ENCODE results near the gene RIMS1. TPM values are rescaled to one million over a fixed set of nuclear protein-coding genes. Genes with fewer than 3 reads are reported as not detected.

RIMS1 gene
- total RNA-seq, 3 donors from 2014 or later (not counting 1 experiment from before 2014, with no cell fraction given): not detected

- Histone ChIP-seq H3K36me3 (ENCODE audit: control insufficient read depth, insufficient read depth, low read length) (no peaks in the 10 kb centered on the region), H3K27me3 (ENCODE audit: control insufficient read depth, insufficient read depth, low read length) (no peaks in the 10 kb centered on the region), H3K4me3 (ENCODE audit: low read length) (no peak overlapping the region), H3K9me3 (ENCODE audit: control insufficient read depth, insufficient read depth, low read length) (no peaks in the 10 kb centered on the region), H3K4me1 (ENCODE audit: control insufficient read depth, insufficient read depth, low read length) (no peaks in the 10 kb centered on the region), H3K27ac (ENCODE audit: low read length) (no peak overlapping the region)
- H3K27me3 Mint-ChIP-seq (ENCODE audit: low read depth in 2 of 2): no peaks in the 10 kb centered on the region
- H3K36me3 Mint-ChIP-seq: no peaks in the 10 kb centered on the region
- WGBS (ENCODE audit: insufficient coverage): 88% methylated on average over 3 of the region's 5 CpGs
- ATAC-seq: no peak
- intact Hi-C loops (cut with micrococcal nuclease): no loop called here
- no peak overlapping the region for H3K4me3 Mint-ChIP-seq
- DNase-seq: no peak
- no peak for TF ChIP-seq CTCF (IDR thresholded peaks at IDR 0.05)
- H3K4me1 Mint-ChIP-seq: no peaks in the 10 kb centered on the region
- no peak overlapping the region for H3K27ac Mint-ChIP-seq
- H3K9me3 Mint-ChIP-seq: peaks cover 7 to 14% of the 10 kb centered on the region in 2 donors
Observed at GRCh38 chr6:71967436-71967835, 81.1 kb downstream of the RIMS1 start.

GRCh38 chr6:71977884-71978283 is 91.5 kb downstream of the RIMS1 start:
- H3K36me3 Mint-ChIP-seq: no peaks in the 10 kb centered on the region
- no peaks in the 10 kb centered on the region for H3K4me1 Mint-ChIP-seq
- Histone ChIP-seq H3K27me3 (ENCODE audit: control insufficient read depth, insufficient read depth, low read length) (no peaks in the 10 kb centered on the region), H3K36me3 (ENCODE audit: control insufficient read depth, insufficient read depth, low read length) (no peaks in the 10 kb centered on the region), H3K4me3 (ENCODE audit: low read length) (no peak overlapping the region), H3K27ac (ENCODE audit: low read length) (no peak overlapping the region), H3K9me3 (ENCODE audit: control insufficient read depth, insufficient read depth, low read length) (no peaks in the 10 kb centered on the region), H3K4me1 (ENCODE audit: control insufficient read depth, insufficient read depth, low read length) (no peaks in the 10 kb centered on the region)
- intact Hi-C loops (cut with micrococcal nuclease): no loop called here
- DNase-seq (no peak), ATAC-seq (no peak)
- no peak for TF ChIP-seq CTCF (IDR thresholded peaks at IDR 0.05)
- no peak overlapping the region for H3K4me3 Mint-ChIP-seq
- no peak overlapping the region for H3K27ac Mint-ChIP-seq
- H3K27me3 Mint-ChIP-seq (ENCODE audit: low read depth in 2 of 2): no peaks in the 10 kb centered on the region
- 68% methylated on average over 2 of the region's 4 CpGs for WGBS (ENCODE audit: insufficient coverage)
- peaks cover 14 to 20% of the 10 kb centered on the region in 2 donors for H3K9me3 Mint-ChIP-seq

GRCh38 chr6:71979911-71980310 is 93.6 kb downstream of the RIMS1 start:
- H3K36me3 ChIP-seq (ENCODE audit: control insufficient read depth, insufficient read depth, low read length): no peaks in the 10 kb centered on the region
- H3K27me3 Mint-ChIP-seq (ENCODE audit: low read depth in 2 of 2): no peaks in the 10 kb centered on the region
- no peak overlapping the region for H3K27ac Mint-ChIP-seq
- no peak for ATAC-seq
- H3K27ac ChIP-seq (ENCODE audit: low read length): no peak overlapping the region
- H3K4me3 ChIP-seq (ENCODE audit: low read length): no peak overlapping the region
- H3K4me1 Mint-ChIP-seq: no peaks in the 10 kb centered on the region
- no peaks in the 10 kb centered on the region for H3K4me1 ChIP-seq (ENCODE audit: control insufficient read depth, insufficient read depth, low read length)
- 98% methylated on average over 2 of the region's 2 CpGs for WGBS (ENCODE audit: insufficient coverage)
- intact Hi-C loops (cut with micrococcal nuclease): no loop called here
- H3K27me3 ChIP-seq (ENCODE audit: control insufficient read depth, insufficient read depth, low read length): no peaks in the 10 kb centered on the region
- no peaks in the 10 kb centered on the region for H3K36me3 Mint-ChIP-seq
- no peak for DNase-seq
- H3K9me3 Mint-ChIP-seq: peaks cover 12 to 20% of the 10 kb centered on the region in 2 donors
- no peak for TF ChIP-seq CTCF (IDR thresholded peaks at IDR 0.05)
- no peak overlapping the region for H3K4me3 Mint-ChIP-seq
- no peaks in the 10 kb centered on the region for H3K9me3 ChIP-seq (ENCODE audit: control insufficient read depth, insufficient read depth, low read length)

GRCh38 chr6:71982389-71982788 is 96.0 kb downstream of the RIMS1 start:
- H3K27ac ChIP-seq (ENCODE audit: low read length): no peak overlapping the region
- ATAC-seq (no peak), DNase-seq (no peak)
- H3K27me3 Mint-ChIP-seq (ENCODE audit: low read depth in 2 of 2): no peaks in the 10 kb centered on the region
- no peak overlapping the region for H3K4me3 Mint-ChIP-seq
- intact Hi-C loops (cut with micrococcal nuclease): no loop called here
- H3K27me3 ChIP-seq (ENCODE audit: control insufficient read depth, insufficient read depth, low read length): no peaks in the 10 kb centered on the region
- peaks cover 18 to 30% of the 10 kb centered on the region in 2 donors for H3K9me3 Mint-ChIP-seq
- no peaks in the 10 kb centered on the region for H3K9me3 ChIP-seq (ENCODE audit: control insufficient read depth, insufficient read depth, low read length)
- no peak overlapping the region for H3K4me3 ChIP-seq (ENCODE audit: low read length)
- no peak overlapping the region for H3K27ac Mint-ChIP-seq
- no peaks in the 10 kb centered on the region for H3K36me3 Mint-ChIP-seq
- no peak for TF ChIP-seq CTCF (IDR thresholded peaks at IDR 0.05)
- H3K36me3 ChIP-seq (ENCODE audit: control insufficient read depth, insufficient read depth, low read length): no peaks in the 10 kb centered on the region
- H3K4me1 ChIP-seq (ENCODE audit: control insufficient read depth, insufficient read depth, low read length): no peaks in the 10 kb centered on the region
- H3K4me1 Mint-ChIP-seq: no peaks in the 10 kb centered on the region
- WGBS (ENCODE audit: insufficient coverage): 47% methylated on average over 1 of the region's 1 CpG
